ENCODE results near the gene UCN2.
A peak's percentile ranks its signal among the peaks of the same experiment; 100 is the strongest.

The UCN2 gene, protein sequence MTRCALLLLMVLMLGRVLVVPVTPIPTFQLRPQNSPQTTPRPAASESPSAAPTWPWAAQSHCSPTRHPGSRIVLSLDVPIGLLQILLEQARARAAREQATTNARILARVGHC

DNA sequence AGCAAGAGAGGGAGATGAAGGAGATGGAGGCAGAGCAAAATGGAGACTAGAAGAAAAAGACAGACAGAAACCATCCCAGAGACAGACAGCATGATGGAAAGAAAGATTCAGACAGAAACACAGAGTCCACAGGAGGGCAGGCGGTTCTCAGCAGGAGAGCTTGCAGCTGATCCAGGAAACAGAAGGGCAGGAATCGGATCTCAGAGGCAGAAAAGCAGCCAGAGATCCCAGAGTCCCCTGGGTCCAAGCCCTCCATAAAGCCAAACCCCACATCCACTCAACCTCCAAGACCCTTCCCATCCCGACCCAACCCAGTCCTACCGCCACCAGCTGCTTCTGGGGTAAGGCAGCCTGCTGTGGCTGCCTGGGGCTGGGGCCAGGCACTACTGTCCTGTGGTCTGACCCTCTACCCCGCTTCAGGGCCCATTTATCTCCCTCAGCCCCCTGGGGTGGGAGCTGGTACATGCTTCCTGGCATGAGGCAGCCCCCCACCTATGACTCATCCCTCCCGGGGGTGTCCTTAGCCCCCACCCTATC is at the start of gene UCN2:
TSS of gene UCN2 (minus strand) at position 400 of the 537 bp plus-strand sequence. CDS start 657 bp downstream, outside the sequence.
- no peak for DNase-seq (ENCODE audit: low read depth)
- TF ChIP-seq CTCF (IDR thresholded peaks at IDR 0.05; ENCODE audit: low read depth, low read length, missing control alignments) = no peak
- no peak within 1 kb of the TSS for H3K4me3 ChIP-seq (ENCODE audit: low read depth, low read length)

DNA sequence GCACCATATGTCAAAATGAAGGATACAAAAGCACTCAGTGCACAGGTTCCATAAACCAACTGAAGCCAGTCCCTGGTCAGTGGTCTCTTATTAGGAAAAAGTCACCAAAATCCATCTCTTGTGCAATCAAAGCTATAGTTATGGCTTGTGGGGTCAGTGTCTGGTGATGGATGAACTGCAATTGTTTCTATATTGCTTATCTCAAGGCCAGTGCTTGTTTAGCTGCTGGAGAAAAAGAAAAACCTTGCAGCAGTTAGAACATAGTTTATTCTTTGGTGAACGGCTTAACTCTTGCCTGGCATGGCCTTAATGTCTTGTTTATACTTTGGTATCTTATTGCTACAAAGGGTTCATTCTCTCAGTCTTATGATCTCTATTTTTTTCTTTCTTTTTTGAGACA is 48.7 kb upstream of the UCN2 start:
- no peak for DNase-seq (ENCODE audit: low read depth)
- TF ChIP-seq CTCF (IDR thresholded peaks at IDR 0.05; ENCODE audit: low read depth, low read length, missing control alignments) = no peak
- no peak overlapping the region for H3K4me3 ChIP-seq (ENCODE audit: low read depth, low read length)

- DNase-seq (ENCODE audit: low read depth) = peak; percentile 77
- TF ChIP-seq CTCF (IDR thresholded peaks at IDR 0.05; ENCODE audit: low read depth, low read length, missing control alignments) = peak; percentile 79
Observed at GRCh38 chr3:48609088-48610005, 45.8 kb upstream of the UCN2 start, which contains the start of gene UQCRC1. UQCRC1 (minus strand) TSS chr3:48609646; CDS start chr3:48609620, 26 bp downstream.

GRCh38 chr3:48607519-48607918 is 43.9 kb upstream of the UCN2 start:
- DNase-seq (ENCODE audit: low read depth) = no peak
- TF ChIP-seq CTCF (IDR thresholded peaks at IDR 0.05; ENCODE audit: low read depth, low read length, missing control alignments) = no peak
- no peak overlapping the region for H3K4me3 ChIP-seq (ENCODE audit: low read depth, low read length)

More at GRCh38 chr3:48609088-48610005, 45.8 kb upstream of the UCN2 start, which contains the start of gene UQCRC1:
- peak within 1 kb of the TSS; percentile 82 for H3K4me3 ChIP-seq (ENCODE audit: low read depth, low read length)

GRCh38 chr3:48601622-48601994 is 38.0 kb upstream of the UCN2 start:
- no peak overlapping the region for H3K4me3 ChIP-seq (ENCODE audit: low read depth, low read length)
- DNase-seq (ENCODE audit: low read depth) = no peak
- no peak for TF ChIP-seq CTCF (IDR thresholded peaks at IDR 0.05; ENCODE audit: low read depth, low read length, missing control alignments)

DNA sequence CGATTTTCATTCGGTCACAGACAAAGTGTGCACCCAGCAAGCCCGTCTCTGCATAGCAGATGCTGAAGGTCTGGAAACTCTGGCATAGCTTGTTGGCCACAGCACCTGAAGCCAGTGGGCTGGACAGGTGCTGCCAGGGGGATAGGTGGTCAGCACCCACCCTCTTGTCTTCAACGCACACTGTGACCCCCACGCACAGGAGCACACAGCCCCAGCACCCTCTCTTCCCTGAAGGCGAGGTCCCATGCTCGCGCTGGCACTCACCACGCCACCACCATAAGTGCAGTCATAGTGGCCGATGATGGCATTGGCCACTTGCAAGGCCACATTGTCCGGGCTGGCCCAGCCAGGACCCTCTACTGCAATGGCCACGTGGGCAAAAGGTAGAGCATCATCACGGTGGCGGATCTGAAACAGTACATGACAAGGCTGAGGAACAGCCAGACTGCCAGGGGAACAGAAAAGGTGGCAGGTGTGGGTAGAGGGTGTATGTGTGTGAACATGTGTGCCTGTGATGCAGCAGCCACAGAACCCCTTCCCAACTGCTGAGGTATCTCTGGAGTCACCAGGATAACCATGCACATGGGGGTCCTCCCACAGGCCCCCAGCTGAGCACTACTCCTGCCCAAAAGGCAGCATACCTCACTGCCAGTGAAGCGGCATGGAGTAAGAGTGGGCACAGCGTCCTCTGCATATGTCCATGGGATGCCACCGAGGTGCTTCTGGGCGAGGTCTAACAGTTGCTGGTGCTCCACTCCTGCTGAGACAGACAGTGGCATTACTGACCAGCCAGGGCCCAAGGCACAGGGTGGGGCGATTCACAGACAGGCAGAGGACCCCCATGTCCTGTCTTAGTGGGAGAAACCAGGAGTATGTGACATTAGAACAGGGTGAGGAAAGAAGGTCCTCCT is 37.4 kb upstream of the UCN2 start:
- TF ChIP-seq CTCF (IDR thresholded peaks at IDR 0.05; ENCODE audit: low read depth, low read length, missing control alignments) = no peak
- DNase-seq (ENCODE audit: low read depth) = no peak
- H3K4me3 ChIP-seq (ENCODE audit: low read depth, low read length) = no peak overlapping the region
